GM12801 (cell line): Measurements from ENCODE around the gene NEURL3.

ENCODE experiments used
- CTCF ChIP-seq: IDR thresholded peaks from one replicate; pipeline ENCODE4 v1.5.1; 2011; ENCODE audit warnings: control low read depth; ENCODE audit not compliant: insufficient read length; ENCODE audit errors: extremely low read depth

Gene NEURL3

GRCh38 chr2:96505231-96505889 lies at the start of gene NEURL3:
TSS of gene NEURL3 (minus strand) at chr2:96505357. CDS start at chr2:96505286, 71 bp downstream.
- no peak for TF ChIP-seq CTCF

- peak; percentile 13 for TF ChIP-seq CTCF
These were observed 49.4 kb upstream of the NEURL3 start for GRCh38 chr2:96554293-96555145.

GRCh38 chr2:96553176-96553956 lies 48.2 kb upstream of the NEURL3 start:
- no peak for TF ChIP-seq CTCF

GRCh38 chr2:96552315-96553175 lies 47.4 kb upstream of the NEURL3 start:
- no peak for TF ChIP-seq CTCF

- TF ChIP-seq CTCF, result no peak
These were observed 46.6 kb upstream of the NEURL3 start for GRCh38 chr2:96551605-96552314.

GRCh38 chr2:96550787-96551604 lies 45.8 kb upstream of the NEURL3 start:
- no peak for TF ChIP-seq CTCF
